ENCODE data around the gene CORIN.
A peak's percentile ranks its signal among the peaks of the same experiment; 100 is the strongest.

CORIN gene

GRCh38 chr4:47672696-47673095, 165.2 kb downstream of the CORIN start:
- no peak for DNase-seq

DNA sequence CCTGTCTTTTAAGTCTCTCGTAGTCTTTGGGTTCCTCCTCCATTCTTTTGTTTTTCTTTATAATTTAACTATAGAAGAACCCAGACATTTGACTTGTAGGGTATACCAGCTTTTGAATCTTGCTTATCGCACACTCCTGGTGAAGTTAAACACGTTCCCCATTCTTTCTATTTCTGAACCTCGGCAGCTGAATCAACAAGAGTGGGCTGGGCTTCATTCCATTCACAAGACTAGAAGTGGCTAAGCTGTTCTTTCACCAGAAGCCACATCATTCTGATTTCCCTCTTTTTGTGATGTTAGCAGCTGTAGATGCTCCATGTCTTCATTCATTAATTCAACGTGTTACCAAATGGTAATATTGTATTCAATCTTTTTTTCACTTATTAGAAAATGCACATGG, 167.9 kb downstream of the CORIN start:
- no peak for DNase-seq

- peak; percentile 10 for DNase-seq
Observed at GRCh38 chr4:47668810-47669408, 169.0 kb downstream of the CORIN start.

DNA sequence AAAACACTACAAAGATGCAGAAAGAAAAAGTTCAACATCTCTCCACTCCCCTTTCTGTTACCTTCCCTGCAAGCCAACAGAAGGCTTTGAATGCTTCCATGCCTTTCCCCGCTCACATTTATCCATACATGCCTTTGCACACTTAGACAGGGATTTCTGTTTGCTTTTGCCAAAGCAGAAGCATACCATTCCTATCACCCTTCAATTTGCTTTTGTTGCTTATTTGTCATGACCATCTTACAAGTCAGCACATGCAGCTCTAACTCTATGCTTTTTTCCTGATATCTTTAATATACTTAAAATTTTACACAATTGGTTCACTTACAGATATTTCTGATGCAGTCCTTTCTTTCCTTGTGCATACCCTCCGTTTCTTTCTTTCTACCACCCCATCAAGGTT, 169.6 kb downstream of the CORIN start:
- DNase-seq = no peak

- no peak for DNase-seq
Observed at GRCh38 chr4:47667552-47667951, 170.3 kb downstream of the CORIN start.

- no peak for DNase-seq
Observed at GRCh38 chr4:47664051-47664826, 173.6 kb downstream of the CORIN start.

DNA sequence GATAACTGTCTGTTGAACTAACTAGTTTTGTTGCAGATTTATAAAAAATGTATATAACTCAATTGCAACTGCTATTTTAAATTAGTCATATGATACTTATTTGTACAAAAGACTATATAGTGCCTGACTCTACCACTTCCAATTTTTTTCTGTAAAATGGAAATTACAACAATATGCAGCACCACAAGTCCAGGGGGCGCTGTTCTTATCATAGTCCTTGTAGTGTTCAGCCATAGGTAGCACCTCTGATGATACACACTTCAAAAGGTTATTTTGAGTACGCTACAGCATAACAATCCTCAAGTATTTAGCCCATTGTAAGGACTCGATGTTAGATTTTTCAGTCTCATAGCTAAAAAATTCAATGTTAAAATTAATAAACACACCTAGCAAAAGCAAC, 174.9 kb downstream of the CORIN start:
- no peak for DNase-seq

DNA sequence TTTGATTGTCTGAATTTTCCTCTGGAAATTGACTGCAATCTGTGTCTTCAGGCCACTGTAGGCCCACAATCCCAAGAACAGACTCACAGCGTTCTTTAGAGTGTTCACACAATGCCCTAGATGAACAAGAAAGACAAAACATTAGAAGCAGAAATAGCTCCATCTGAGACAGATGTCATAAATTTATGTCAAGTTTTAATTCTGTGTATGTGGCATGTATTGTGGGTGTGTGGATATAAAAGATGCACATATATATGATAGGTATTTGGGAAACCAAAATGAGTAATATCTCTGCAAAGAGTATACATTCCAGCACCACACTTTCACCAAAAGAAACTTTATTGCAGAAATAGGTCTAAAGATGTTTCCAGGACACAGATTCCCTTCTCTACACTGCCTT, 176.1 kb downstream of the CORIN start:
- no peak for DNase-seq

DNA sequence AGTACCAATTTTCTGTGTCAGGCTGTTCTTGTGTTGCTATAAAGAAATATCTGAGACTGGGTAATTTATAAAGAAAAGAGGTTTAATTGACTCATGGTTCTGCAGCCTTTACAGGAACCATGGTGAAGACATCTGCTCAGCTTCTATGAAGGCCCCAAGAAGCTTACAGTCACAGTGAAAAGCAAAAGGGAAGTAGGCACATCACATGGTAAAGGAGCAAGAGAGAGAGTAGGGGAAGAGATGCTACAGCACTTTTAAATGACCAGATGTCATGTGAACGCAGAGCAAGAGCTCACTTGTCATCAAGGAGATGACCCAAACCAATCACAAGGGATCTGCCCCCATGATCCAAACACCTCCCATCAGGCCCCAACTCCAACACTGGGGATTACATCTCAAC, 178.5 kb downstream of the CORIN start:
- DNase-seq = no peak

DNA sequence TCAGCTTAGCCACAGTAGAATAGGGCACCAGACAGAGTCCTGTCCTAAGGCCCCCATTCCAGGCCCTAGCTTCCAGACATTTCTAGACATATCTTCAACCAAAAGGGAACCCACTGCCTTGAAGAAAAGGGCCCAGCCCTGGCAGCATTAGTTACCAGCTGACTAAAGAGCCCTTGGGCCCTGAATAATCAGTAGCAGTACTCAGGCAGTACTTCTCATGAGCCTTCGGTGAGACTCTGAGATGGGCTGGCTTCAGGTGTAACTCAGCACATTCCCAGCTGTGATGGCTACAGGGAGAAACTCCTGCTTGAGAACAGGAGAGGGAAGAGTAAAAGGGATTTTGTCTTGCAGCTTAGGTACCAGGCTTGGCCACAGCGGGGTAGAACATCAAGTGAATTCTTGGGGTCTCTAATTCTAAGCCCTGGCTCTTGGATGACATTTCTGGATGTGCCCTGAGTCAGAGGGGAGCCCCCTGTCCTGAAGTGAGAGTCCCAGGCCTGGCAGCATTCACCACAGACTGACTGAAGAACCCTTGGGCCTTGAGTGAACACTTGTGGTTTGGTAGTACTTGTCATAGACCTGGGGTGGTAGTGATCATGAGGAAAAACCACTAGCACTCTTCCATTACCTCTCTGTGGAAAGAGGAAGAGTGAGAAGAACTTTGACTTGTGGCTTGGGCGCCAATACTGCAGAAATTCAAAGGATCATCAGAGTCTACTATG, 182.7 kb downstream of the CORIN start:
- no peak for DNase-seq

DNA sequence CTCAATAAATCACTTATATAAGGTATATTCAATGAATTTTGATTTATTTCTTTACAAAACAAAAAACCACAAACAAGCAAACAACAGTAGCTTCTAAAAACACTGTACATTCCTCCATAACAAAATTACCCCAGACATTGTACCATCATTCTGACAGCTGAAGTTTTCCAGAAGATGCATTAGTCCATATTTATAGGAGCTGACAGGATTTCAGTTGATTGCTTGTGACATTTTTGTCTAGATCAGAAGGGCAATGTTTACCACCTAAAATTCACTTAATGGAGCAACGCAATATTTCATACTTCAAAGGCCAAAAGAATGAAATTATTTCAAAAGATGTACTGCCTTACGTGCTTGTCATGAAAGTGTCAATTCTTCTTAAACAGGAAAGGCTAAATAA, 185.8 kb downstream of the CORIN start:
- DNase-seq = no peak

DNA sequence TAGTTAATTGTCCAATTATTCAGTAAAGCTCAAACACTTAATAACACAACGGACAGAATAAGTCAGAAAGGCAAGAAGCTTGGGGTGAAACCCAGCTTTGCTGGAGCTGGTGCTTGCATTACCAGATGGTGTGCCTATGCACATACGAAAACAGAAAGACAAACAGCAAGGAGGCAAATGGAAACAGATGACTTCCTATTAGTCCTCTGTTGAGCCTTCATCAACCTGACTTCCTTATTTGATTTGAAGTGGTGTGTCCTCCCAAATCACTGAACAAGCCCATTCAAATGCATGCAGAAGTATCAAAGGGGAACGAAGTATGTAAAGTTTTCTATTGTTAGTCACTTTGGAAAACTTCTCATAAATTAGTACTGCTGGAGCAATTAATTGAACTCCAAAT, 186.6 kb downstream of the CORIN start:
- no peak for DNase-seq

DNA sequence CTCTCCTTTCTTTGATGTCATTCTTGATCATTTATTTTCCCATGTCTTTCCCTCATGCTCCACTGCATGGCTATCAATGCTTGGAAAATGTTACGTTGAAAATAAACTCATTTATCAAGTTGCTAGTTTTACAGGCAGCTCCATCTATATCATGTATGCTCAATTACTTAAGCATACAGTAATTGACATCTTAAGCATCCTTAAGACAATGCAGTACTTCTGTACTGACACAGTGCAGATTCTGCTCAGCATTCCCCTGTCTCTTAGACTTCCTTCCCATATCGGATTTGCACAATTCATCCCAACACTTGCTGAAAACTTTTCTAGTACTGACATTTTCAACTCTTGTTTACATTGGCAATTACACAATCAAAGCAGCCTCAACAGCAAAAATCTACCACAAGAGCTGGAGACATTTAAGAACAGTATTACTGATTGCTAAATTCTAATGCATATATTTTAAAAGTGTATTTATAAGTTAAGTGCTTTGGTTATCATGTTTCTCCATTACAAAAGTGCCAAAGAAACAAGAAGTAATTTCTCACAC, 187.2 kb downstream of the CORIN start:
- DNase-seq = no peak

DNA sequence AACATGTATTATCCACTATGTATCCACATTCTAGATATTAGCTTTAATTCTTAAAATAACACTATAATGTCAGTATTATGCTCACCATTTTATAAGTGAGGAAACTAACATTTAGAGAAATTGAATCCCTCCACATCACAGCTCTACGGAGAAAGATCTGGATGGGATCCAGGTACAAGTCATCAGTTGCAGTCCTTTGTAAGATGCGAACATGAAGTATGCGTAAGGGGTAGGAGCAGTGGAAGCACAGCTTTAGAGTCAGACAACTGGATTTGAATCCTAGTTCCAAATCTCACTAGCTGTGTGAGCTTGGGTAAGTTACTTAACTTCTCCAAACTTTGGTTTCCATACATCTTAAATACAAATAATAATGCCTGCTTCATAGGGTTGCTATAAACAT, 190.3 kb downstream of the CORIN start:
- no peak for DNase-seq

DNA sequence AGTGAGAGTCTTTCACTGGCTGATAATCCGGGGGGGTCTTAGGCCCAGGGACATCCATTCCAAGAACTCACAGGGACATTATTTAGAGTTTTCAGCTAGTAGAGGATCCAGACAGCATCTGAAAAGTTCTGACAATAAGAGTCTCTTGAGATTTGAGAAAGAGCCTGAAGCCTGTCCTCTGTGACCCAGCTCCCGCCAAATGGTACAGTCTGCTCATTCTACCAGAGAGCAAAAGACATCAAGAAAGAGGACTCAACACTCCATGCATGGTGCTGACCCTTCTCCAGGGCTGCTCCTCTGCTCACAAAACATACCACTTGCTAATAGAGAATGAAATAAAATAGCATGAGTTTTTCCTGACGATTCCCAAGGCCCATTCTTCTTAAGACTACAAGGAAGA, 190.8 kb downstream of the CORIN start:
- DNase-seq = no peak

- DNase-seq = no peak
Observed at GRCh38 chr4:47646372-47646771, 191.5 kb downstream of the CORIN start.

GRCh38 chr4:47643845-47644244, 194.0 kb downstream of the CORIN start:
- no peak for DNase-seq

GRCh38 chr4:47642985-47643760, 194.7 kb downstream of the CORIN start:
- DNase-seq = no peak

- no peak for DNase-seq
Observed at GRCh38 chr4:47642191-47642830, 195.6 kb downstream of the CORIN start.

GRCh38 chr4:47641755-47642154, 196.1 kb downstream of the CORIN start:
- DNase-seq = no peak

- no peak for DNase-seq
Observed at GRCh38 chr4:47640911-47641310, 197.0 kb downstream of the CORIN start.

- DNase-seq = no peak
Observed at GRCh38 chr4:47639531-47639930, 198.3 kb downstream of the CORIN start.

DNA sequence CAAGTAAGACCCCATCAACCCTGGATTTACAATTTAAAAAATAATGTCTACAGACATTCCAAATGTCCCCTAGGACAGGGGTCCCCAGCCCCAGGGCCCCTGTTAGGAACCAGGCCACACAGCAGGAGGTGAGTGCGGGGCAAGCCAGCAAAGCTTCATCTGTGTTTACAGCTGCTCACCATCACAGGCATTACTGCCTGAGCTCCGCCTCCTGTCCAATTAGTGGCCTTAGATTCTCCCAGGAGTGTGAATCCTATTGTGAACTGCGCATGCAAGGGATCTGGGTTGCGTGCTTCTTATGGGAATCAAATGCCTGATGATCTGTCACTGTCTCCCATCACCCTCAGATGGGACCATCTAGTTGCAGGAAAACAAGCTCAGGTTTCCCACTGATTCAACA, 206.7 kb downstream of the CORIN start:
- DNase-seq = no peak
